HG02981 (cell line): ENCODE results near the gene GTPBP2.

Source experiments
- ATAC-seq: cut with Tn5 transposase; IDR thresholded peaks from one replicate; pipeline ENCODE4 v1.9.1; 2021; ENCODE audit warnings: mild to moderate bottlenecking, moderate library complexity; ENCODE audit not compliant: unreplicated experiment

Gene GTPBP2, protein sequence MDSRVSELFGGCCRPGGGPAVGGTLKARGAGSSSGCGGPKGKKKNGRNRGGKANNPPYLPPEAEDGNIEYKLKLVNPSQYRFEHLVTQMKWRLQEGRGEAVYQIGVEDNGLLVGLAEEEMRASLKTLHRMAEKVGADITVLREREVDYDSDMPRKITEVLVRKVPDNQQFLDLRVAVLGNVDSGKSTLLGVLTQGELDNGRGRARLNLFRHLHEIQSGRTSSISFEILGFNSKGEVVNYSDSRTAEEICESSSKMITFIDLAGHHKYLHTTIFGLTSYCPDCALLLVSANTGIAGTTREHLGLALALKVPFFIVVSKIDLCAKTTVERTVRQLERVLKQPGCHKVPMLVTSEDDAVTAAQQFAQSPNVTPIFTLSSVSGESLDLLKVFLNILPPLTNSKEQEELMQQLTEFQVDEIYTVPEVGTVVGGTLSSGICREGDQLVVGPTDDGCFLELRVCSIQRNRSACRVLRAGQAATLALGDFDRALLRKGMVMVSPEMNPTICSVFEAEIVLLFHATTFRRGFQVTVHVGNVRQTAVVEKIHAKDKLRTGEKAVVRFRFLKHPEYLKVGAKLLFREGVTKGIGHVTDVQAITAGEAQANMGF

DNA sequence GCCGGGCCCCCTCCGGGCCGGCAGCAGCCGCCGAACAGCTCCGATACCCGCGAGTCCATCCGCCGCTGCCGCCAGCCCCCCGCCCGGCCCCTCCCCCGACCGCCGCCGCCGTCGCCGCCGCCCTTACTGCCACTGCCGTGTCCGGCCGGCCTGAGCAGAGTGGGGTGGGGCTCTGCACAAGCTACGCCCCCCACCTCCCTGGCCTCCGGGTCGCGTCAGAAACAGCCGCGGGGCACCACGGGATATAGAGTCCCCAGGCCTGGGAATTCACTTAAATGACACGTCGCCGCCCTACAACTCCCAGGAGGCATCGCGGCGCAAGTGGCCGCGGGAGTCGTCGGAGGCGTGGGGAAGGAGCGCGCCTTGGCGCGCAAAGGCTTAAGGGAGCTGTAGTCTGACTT, at the start of gene GTPBP2:
GTPBP2 (minus strand) TSS at position 161 of the 401 bp plus-strand sequence; CDS start at position 59, 102 bp downstream.
- ATAC-seq = peak; percentile 82

DNA sequence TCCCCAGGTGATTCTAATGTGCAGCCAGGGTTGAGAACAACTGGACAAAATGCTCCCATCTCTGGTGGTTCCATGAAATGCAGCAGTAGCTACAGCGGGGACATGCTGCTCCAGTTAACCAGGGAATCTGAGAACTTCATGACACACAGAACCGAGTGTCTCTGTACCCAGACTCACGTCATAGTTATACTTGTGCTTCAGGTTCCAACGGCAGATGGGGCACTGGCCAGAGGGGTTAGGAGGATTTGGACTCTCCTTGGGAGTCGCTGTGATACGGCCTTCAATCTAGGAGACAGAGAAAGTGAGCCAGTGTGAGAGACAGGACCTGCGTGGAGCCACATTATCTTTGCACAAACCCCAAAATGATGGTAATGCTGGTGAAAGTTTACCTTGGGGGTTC, 49.3 kb upstream of the GTPBP2 start:
- no peak for ATAC-seq

DNA sequence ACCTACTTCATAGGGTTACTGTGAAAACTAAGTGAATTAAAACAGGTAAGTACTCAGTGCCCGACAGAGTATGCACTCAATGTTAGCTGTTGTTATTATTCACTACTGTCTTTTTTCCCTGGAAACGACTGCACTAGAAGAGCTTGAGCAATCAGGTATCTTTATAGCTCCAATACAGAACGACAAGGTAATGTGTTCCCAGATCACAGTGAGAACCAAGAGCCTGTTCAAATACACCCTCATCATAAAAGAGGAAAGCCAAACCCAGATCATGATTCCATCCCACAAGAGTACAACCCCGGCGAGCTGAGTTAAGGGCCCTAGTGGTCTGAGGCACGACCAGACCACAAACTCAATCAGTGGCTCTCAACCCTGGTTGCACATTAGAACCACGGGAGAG, 48.7 kb upstream of the GTPBP2 start:
- ATAC-seq = no peak

DNA sequence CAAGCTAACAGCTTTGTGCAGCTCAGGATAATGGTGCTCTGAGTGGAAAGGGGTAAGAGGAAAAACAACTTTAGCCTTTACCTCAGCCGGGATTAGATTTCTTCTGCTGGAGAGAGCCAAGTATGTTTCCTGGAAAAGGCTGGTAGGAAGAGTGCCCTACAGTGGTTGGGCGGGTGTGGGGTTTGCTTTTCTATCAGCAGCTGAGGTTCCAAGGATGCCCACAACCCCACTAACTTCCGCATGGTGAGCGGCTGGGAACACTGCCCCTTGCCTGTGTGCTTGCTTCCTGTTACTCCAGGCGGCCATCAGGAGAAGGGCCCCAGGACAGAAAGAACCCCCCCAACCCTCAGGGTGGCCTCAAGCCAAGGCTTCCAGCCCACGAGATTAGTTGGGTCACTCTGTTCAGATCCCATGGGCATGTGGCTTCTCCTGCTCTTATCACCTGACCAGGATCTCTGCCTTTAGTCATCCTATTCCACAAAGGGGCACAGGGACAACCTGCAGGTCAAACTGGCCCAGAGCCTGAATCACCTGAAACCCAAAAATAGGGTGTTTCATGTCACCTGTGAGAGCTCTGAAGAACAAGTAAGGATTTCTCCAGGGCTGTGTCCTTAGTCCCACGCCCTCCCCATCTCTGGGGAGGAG, 48.0 kb upstream of the GTPBP2 start:
- ATAC-seq = no peak

DNA sequence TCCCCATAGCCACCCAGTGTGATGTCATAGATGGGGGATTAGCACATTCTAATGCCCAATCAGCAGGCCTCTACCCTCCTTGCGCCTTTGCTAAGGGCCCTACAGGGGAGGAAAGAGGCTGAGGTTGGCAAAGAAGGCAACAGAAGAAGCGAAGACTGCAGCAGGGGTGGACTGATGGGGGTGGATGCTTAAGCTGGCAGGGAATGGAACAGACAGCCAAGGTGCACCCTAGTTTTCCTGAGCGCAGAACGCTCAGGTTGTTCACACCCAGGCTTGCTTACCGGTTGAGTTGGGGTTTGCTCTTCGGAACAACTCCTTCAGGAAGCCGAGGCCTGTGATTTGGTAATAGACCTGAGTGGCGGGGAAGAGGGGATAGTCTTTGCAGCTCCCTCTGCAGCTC, 45.9 kb upstream of the GTPBP2 start:
- ATAC-seq = no peak

DNA sequence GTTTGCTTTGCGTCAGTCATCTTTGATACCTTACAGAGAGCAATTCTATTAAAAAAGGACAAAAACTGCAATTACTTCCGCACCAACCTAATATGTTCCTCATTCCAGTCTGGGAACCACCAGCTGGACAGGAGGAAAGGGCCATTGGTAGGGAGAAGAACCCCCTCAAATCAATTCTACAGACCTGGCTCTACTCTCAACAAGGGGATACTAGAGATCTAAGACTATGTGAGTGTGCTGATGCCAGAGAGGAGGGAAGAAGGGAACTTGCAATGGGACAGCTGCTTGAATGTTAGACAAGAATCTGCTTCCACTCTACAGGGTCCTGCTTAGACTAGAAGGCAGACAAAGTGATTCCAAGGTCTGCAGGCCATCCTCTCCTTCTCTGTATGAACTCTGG, 45.2 kb upstream of the GTPBP2 start:
- ATAC-seq = no peak

DNA sequence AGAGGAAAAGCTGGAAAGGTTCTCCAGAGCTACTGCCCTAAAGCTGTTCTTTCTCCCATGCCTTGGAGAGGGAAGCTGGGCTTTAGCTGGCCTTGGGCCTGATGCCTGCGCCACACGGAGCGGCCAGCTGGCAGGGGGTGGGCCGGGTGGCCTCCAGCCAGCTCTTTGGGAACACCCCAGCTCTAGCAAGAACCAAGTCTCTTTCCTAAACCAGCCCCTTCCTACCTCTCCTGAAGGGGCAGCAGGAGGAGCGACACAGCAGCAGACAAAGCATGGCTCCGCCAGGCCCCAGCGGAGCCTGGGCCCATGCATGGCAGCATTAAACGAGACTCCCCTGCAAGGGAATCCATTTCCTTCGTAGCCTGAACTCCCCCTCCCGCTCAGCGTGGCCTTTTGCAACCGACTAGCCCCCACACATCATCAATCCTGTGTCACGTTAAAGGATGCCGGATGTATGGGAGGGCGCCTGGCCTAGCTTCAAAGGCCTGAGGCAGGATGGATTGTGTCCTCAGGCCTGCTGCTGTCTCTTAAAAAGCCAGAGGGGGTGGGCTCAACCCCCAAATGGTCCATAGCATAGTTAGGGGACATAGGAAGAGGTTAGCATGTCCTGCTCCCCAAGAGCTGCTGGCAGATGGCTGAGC, 44.5 kb upstream of the GTPBP2 start:
- no peak for ATAC-seq

DNA sequence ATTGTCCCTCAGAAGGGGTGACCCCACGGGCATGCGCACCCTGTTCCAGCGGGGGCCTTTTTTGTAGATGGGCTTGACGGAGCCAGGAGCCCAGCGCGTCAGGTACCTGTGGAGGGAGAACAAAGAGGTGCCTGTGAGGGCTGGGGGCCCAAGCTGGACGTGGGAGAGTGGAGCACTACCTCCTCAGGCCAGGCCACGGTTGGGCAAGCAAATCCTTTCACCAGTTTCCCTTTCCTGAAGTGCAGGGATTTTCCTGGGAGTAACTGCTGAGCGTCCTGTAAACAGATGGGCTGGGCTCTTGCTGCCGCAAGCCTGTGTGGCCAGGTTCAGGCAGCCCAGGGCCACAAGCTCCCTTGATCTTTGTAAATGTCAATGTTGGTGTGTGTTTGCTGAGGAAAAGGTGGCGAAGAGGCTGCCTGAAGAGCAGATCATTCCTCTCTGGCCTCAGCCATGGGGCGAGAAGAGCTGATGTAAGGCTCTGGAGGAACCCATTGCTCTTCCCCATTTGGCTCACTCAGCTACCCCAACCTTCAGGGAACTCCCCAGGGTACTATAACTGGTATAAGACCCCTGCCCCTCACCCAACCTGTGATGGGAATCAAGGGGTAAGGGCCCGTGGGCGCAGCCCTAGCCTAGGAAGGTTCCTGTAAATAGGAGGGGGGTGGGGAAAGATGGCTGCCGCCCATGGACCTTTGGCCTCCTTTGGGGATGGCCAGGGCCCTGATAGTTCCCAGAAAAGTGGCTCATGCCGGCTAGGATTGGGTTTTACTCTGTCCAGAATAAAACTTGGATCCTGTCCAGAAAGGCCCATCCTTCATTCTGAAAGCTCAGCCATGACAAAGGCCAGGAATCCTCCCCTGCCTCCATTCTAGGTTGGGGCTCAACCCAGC, 43.0 kb upstream of the GTPBP2 start:
- no peak for ATAC-seq

DNA sequence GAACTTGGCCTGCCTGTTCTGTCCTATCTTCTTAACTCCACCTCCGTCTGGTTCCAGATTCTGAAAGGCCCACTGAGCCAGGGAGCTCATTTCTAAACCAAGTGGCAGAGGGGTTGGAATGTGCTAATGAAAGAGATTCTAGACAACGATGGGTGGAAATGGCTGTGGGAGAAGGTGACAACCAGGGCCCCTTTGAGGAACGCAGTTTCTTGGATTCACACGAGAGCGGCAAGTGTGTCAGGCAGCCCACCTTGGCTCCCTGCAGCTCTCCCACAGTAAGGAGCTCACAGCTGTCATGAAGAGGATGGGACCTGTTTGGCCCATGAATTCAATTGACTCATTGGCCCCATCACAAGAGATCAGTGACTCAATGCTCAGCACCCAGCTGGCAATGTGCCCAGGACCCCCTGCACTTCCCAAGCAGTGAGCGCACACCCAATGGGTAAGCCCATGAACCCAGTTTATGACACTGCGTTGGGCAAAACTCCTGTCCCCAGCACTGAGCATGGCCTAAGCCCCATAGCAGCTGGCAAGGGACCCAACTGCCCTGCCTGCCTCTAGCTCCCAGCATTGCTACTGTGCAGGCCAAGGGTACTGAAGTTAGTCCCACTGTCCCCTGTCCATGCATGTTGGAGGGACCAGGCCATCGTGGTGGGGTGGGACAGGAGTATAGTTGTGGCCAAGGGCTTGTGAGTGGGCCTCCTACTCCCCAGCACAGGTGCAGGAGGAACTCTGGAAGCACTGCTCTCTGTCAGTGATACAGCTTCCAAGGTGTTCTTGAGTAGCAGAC, 42.1 kb upstream of the GTPBP2 start:
- no peak for ATAC-seq

DNA sequence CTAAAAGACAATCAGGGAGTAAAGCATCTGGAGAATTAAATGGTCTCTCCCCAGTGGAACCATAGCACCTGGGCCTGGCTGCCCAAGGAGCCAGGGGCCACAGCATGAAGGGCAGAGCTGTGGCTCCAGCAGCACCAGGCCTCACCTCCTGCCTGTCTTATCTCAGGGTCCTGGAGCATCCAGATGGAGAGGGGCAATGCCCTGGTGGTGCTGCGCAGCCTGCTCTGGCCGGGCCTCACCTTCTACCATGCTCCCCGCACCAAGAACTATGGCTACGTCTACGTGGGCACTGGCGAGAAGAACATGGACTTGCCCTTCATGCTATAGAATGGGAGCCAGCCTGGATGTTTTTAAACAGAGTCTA, 41.5 kb upstream of the GTPBP2 start:
- ATAC-seq = no peak

DNA sequence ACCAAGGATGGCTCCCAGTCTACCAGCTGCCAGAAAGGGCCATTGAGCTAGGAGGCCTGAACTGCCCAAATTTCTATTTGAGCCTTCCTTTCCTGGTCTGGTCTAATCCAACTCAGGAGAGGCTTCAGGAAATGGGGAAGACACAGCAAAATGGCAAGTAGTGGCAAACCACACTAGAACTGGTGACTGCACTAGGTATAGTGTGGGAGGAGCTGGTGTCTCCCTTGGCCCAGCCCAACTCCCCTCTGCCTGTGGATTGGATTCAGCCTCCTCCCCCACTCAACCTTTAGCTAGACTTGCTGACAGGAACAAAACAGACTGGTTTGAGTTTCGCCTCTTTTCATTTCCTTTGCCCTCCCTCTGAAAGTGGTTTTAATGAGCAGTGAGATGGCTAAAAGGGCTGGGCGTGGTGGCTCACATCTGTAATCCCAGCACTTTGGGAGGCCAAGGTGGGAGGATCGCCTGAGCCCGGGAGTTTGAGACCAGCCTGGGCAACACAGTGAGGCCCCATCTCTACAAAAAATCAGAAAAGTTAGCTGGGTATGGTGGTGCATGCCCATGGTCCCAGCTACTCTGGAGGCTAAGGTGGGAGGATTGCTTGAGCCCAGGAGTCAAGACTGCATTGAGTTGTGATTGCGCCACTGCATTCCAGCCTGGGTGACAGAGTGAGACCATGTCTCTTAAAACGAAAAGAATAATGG, 41.0 kb upstream of the GTPBP2 start:
- no peak for ATAC-seq

DNA sequence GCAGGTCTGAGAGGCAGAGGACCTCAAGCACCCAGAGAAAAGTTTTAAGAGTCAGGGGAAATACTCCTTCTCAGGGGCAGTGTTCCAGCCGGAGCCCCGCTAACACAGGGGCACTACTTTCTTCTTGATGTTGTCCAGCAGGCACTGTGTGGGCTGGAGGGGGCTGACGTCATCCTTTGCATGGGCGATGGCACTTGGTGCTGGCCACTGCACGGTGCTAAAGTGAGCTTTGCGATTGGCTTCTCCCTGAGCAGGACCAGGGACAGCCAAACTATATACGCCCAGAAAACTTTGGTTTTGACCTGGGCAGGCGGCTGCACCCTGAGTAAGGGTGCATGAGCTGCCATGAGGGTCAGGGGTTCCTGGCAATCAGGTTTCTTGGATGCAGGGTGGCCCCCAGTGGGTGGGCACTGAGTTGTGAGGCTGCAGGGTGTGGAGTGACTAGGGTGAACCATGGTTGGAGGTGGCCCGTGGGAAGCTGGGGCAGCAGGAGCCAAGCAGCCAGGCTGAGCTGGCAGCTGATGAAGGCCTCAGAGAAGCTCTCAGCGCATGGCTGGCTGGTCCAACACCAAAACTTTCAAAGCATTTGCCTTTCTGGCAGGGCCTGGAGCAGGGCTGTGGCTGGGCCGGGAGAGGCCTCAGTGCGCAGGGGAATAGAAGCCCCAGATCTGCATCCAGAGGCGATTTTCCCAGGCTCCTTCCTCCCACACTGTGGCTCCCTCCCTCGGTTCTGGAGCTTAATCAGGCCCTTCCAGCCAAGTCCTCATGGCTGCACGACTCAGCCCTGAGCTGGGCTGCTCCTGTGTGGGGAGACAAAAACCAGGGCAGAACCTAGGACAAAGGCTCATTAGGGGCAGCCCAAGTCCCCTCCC, 40.2 kb upstream of the GTPBP2 start:
- ATAC-seq = no peak

DNA sequence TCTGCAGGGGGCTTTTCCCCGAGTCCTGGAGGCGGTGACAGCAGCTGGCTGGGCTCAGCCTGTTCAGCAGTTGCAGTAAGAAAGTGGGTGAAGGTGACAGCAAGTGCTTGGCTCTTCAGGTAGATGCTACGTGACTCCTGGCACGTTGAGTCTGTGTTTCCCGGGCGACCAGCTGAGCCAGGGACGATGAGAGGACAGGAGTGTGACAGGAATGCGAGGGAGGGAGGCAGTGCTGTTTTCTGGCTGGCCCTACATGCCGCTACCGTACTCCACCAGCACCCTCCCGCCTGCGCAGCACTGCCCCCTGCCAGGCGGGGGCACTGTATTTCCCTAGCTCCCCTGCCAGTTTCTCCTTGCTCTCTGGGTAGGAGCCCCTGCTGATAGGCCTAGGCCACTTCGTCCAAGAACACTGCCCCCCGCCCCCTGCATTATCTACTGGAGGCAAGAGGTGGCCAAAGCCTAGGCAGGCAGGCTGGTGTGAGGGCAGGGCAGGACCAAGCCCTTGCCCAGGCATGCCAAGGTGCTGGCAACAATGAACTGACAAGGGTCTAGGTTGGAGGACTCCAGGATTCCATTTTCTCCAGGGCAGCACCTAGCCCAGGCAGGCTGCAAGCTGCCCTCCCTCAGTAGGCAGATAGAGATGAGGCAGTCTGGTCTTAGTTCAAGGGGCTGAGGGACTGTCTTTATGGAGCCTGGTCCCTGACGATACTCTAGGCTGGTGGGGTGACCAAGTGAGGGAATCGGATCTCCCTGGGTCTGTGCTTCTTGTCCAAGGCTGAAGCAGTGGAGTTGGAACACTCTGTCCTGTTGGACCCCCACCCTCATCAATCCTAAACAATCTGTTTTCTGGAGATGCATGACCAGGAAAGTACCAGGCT, 39.3 kb upstream of the GTPBP2 start:
- no peak for ATAC-seq

DNA sequence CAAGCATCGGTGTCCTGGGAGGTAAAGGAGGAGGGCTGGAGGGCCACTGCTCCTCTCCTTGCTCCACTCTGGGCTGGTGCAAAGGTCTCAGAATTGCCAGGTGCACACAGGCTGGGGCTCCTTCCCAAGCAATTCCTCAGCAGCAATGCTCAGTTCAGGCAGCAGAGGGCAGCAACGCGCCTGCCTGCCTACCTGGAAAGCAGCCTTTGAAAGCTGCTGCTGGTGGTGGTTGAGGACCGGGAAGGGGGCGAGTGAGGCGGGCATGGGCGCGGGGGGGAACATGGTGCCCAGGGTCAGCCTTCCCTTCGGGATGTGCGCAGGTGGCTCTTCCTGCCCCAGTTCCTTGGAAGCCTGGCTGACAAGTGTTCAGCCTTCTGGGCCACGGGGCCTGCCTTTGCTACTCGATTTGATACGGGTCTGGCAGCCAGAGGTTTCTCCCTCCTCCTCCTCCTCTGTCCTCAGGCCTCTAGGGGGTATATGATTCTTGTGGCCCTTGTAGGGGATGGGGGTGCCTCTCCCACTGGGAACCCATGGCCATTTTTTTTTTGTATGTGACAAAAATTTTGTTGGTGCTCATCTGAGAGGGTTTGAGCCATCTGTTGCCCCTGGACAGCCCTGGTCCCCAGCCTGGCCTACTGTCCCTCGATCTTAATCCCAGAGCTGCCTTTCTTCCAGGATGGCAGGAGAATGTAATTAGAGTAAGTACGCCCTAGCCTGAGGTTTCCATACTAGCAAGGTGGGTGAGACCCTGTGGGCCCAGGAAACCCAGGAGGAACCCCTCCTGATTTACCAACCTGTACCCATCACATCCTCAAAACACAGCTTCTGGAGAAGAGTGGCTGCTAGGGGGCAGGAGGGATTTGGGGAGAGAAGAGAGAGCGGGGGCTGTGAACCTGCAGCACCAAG, 38.4 kb upstream of the GTPBP2 start:
- peak; percentile 43 for ATAC-seq

DNA sequence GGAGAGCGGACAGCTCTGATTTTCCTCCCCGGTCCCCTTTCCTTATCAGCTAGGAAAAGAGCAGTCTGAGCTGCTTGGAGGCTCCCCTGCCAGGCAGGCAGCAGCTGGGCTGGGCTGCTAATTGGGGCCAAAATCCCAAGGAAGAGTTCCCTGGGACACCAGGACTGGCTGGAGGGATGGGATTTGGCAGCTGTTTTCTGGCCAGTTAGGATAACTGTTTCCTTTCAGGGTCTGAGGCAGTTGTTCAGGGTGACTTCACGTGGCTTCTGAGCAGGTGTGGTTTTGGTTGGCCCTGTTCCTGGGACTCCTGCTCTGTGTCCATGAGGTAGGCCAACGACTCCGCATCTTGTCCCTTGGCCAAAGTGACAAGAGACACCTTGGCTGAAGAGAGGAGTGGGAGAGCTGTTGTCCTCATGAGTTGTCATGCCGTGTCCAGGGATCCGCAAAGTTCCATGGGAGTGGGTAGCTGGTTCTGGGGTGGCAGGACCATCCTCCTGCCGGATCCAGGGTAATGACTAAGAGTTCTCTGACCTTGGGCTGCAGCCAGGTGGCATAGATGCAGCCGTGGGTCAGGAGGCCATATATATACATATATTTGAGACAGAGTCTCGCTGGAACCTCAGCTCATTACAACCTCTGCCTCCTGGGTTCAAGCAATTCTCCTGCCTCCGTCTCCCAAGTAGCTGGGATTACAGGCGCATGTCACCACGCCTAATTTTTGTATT, 37.3 kb upstream of the GTPBP2 start:
- no peak for ATAC-seq

DNA sequence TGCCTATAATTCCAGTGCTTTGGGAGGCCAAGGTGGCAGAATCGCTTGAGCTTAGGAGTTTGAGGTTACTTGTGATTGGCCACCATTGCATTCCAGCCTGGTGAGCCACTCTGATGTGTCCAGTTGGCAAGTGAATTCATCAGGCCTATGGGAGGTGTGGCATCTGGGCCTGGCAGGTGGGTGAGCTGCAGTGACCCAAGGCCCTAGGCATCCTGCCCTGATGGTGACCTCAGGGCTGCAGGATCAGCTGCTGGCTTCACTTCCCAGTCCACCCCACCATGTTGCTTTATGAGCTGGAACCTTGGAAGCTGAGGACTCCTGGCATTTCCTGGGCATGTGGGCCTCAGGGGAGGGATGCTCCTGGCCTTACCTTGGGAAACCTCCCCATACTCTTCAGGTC, 36.3 kb upstream of the GTPBP2 start:
- no peak for ATAC-seq
